Muscle layer of duodenum (tissue), 2 donors: Measurements from ENCODE around the gene LFNG.
"Not testable (repeated sequence)": the region's sequence is repeated elsewhere in the genome, so short reads cannot be mapped to it uniquely, and the experiment has no call there.

Experiments
- H3K27ac ChIP-seq: one replicate; pipeline ENCODE4 v1.7.0; 2013; ENCODE audit warnings: mild to moderate bottlenecking, low read length
- H3K27me3 ChIP-seq: one replicate; pipeline ENCODE4 v1.7.0; 2013; ENCODE audit warnings: low read depth, mild to moderate bottlenecking, control low read depth, low read length
- H3K36me3 ChIP-seq, 2 donors: one replicate each; pipeline ENCODE4 v1.7.0; 2013; ENCODE audit warnings: low read length in 2 of 2, control low read depth in 1 of 2, mild to moderate bottlenecking in 1 of 2; ENCODE audit not compliant: insufficient read depth in 2 of 2, control insufficient read depth in 1 of 2
- H3K4me1 ChIP-seq, 2 donors: one replicate each; pipeline ENCODE4 v1.7.0; 2013; ENCODE audit warnings: low read length in 2 of 2, mild to moderate bottlenecking in 2 of 2, control low read depth in 1 of 2, moderate library complexity in 1 of 2; ENCODE audit not compliant: insufficient read depth in 2 of 2, control insufficient read depth in 1 of 2
- H3K4me3 ChIP-seq, 2 donors: one replicate each; pipeline ENCODE4 v1.7.0; 2013; ENCODE audit warnings: low read length in 2 of 2, low read depth in 1 of 2, mild to moderate bottlenecking in 1 of 2
- H3K9me3 ChIP-seq, 2 donors: one replicate each; pipeline ENCODE4 v1.7.0; 2013; ENCODE audit warnings: low read length in 2 of 2, control low read depth in 1 of 2, mild to moderate bottlenecking in 1 of 2; ENCODE audit not compliant: control insufficient read depth in 1 of 2
- donor health status: healthy.

LFNG gene

DNA sequence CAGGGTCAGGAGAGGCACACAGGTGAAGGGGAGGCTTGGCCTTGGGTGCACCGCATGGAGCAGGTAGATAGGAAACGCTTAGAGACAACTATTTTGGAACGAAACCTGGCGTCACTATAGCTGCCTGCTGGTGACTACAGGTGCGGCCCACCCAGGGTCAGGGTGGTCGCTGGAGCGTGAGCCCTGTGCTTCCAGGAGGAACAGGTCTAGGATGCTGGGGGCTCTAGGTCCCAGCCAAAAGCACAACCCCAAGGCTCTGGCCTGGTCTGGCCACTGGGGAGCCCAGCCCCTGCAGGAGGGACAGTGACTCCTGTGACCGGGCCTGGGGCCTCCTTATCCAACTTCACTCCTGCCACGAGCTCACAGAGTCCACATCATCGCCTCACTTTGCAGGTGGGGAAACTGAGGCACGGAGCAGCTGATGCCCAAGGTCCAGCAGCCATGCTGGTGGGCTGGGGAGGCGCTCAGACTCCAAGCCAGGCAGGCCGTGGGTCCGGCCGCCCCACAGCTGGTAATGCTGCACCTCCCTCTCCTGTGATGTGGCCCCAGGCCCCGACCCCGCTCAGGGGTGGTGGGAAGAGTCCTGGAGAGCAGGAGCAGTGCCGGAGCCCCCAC is 9.0 kb downstream of the LFNG start:
- Histone ChIP-seq H3K36me3 (no peaks in the 10 kb centered on the region), H3K4me3 (no peak overlapping the region), H3K4me1 (peaks cover 10 to 32% of the 10 kb centered on the region in 2 donors), H3K27me3 (no peaks in the 10 kb centered on the region), H3K27ac (no peak overlapping the region), H3K9me3 (no peaks in the 10 kb centered on the region)

DNA sequence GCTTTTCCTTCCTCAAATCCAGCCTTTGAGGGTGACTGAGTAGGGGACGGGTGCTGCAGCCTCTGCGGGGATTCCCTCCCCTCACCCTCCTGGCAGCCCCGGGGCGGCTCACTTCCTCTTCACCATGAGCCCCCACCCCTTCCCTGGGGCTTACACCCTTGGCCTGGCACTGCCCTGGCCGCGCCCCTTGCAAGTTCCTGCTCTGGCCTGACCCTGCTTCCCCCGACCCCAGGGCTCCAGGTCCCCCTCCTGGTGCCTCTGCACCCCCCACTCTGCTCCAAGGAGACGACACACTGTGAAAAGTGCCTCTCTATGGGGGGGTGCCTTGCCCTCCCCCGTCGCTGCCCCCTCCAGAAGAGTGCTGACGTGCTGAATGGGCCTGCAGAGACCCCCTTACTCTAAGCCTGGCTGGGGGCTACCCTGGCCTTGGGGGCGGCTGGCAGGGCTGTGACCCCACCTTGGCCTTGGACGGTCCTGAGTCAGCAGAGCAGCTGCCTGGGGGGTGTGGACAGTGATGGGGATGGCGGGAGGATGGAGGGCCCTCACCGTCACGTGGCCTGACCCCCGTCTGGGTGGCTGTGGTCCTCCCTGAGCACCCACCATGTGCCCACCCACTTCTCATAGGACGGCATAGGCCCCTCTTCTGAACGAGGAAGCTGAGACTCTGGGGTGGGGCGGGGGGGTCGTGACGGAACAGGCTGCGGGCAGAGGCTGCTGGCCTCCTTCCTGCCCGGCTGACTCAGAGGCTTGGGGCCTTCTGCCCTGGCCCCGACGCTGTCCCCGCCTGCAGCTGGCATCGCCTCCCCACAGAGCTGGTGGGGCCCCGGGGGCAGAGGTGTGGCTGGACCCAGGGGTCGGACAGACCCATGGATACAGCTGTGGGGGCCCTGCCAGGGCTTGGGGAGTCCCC is 9.8 kb downstream of the LFNG start:
- no peaks in the 10 kb centered on the region for H3K27me3 ChIP-seq
- H3K4me1 ChIP-seq, result peaks cover 10 to 24% of the 10 kb centered on the region in 2 donors
- no peaks in the 10 kb centered on the region for H3K36me3 ChIP-seq
- H3K9me3 ChIP-seq, result no peaks in the 10 kb centered on the region
- no peak overlapping the region for H3K4me3 ChIP-seq
- H3K27ac ChIP-seq, result no peak overlapping the region

DNA sequence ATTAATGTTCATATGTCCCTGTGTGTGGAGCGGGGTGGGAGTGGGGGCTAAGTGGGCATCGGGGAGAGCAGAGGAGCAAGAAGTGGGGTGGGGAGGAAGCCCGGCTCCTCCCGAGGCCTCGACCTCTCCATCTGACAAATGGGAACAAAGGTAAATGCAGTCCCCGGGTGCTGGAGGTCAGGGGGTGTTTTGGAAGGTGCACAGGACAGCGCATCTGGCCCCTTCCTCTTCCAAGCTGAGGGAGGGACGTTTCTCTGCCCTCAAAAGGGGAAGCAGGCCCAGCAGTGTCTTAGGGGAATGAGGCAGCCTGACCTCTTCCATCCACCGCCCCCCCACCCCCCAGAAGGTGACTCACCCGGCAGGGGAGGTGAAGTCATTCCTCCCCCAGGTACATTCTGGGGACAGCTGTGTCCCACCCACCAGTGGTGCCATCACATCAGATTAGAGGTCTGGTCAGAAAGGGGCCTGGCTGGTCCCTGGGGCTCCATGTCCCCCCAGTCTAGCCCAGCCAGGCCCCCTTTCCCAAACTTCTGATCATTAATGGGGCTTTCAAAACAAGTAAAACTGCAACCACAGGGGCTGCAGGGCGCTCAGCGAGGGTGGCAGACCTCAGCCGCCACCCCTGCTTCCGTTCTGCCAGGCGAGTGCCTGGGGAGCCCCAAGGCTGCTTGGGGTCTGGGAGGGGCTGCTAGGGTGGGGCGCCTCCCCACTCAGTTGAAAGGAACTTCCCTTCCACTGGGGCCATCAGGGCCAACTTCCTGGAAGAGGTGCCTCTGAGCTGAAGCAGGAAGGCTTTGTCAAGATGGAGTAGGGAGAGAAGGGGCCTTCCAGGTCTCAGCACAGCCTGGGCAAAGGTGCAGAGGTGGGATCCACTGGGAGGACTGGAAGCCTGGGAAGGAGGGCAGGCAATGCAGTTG is 10.8 kb downstream of the LFNG start:
- Histone ChIP-seq H3K4me1 (peaks cover 10 to 18% of the 10 kb centered on the region in 2 donors), H3K27me3 (no peaks in the 10 kb centered on the region), H3K27ac (peak overlapping the region; percentile 23), H3K36me3 (no peaks in the 10 kb centered on the region), H3K9me3 (no peaks in the 10 kb centered on the region), H3K4me3 (no peak overlapping the region)

DNA sequence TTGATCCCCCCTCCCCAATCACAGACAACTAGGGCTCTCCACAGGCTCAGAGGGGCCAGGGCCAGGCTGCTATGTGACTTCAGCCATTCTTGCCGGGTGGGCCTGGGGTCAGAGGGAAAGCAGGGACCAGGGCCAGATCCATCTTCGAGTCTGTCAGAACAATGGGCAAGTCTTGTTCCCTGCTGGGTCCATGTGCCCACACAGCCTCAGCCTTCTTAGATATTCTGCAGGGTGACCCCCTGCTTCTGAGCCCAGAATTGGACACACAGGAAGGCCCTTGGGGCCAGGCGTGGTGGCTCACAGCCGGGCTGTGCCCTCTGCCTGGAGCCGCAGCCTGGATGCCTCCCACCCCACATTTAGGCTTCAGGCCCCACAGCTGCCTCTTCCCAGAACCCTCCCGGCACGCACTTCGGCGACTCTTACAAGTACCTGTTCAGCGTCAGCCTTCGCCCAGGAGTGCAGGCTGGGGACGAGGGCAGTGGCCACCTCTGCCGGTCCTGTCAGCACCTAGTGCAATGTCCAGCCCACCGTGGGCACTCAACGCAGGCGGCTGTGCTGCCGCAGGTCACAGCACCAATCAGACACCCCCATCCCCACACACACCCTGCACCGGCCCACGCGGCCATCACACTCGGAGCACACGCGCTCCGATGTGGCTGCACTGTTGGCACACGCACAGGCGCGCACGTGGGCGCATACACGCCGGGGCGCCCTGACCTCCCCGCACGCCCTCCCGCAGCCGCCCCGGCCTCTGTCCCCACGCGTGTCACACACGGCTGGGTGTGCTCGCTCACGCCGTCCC is 11.6 kb downstream of the LFNG start:
- not testable (repeated sequence) for H3K4me3 ChIP-seq, H3K27me3 ChIP-seq, H3K9me3 ChIP-seq, H3K36me3 ChIP-seq, H3K27ac ChIP-seq
- H3K4me1 ChIP-seq, result peaks cover 10% of the 10 kb centered on the region in 2 donors

DNA sequence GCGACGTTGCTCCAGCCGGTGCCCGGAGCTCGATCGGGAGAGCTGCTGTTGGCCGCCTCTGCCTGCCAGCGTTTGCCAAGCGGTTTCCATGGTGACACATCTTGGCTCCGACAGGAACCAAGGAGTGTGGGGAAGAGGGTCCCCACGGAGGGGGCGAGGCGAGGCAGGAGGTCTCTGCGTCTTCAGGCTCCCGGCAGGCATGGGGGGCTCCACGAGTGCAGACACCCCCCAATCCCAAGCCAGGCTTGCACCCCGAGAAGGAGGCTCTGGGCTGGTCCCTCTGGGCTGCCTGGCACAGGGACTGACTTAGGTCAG is 12.2 kb downstream of the LFNG start:
- not testable (repeated sequence) for H3K27me3 ChIP-seq, H3K4me1 ChIP-seq, H3K36me3 ChIP-seq, H3K4me3 ChIP-seq, H3K9me3 ChIP-seq, H3K27ac ChIP-seq

DNA sequence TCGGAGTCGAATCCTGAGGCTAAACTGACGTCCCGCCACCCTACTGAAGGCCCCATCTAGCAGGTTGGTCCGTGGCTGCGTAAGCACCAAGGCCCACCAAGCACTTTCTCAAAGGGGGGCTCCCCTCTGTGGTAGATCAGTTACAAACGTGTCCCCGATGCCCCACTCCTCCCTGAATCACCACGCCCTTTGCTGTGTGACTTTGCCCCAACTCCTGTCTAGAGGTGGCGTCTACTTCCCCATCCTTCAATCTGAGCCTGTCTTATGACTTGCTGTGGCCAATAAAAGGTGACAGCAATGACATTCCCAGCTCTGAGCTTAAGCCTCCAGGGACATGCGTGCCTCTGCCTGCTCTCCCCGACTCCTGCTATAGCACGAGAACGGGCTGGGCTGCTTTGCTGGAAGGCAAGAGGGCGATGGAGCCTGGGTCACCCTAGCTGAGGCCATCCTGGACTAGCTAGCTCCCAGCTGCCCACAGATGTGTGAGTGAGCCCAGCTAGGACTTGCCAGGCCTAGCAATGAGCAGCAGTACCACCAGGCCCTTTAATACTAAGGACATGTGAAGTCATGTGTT is 12.7 kb downstream of the LFNG start:
- H3K4me1 ChIP-seq, H3K27ac ChIP-seq, H3K9me3 ChIP-seq, H3K4me3 ChIP-seq, H3K27me3 ChIP-seq, H3K36me3 ChIP-seq: not testable (repeated sequence)

DNA sequence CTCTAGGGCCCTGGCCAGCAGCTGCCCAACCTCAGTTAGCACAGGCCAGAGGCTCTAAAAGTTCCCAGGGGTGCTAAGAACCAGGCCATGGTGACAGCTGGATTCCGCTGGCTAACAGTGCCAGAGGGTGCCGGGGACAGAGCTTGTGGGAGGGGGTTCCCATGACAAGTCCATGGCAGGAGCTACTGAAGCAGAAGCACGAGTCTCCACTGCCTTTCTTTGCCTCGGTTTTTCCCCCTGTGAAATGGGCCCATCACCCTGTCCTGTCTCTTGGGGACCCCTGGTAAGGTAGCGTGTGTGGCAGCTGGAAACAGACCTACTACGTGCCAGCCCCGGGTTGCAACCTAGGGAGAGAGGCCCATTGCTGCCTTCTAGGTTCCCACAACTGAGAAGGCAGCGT is 13.2 kb downstream of the LFNG start:
- not testable (repeated sequence) for H3K9me3 ChIP-seq, H3K27me3 ChIP-seq, H3K36me3 ChIP-seq, H3K4me3 ChIP-seq, H3K4me1 ChIP-seq, H3K27ac ChIP-seq

DNA sequence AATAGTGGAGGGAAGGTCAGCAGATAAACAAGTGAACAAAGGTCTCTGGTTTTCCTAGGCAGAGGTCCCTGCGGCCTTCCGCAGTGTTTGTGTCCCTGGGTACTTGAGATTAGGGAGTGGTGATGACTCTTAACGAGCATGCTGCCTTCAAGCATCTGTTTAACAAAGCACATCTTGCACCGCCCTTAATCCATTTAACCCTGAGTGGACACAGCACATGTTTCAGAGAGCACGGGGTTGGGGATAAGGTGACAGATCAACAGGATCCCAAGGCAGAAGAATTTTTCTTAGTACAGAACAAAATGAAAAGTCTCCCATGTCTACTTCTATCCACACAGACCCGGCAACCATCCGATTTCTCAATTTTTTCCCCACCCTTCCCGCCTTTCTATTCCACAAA is 14.0 kb downstream of the LFNG start:
- not testable (repeated sequence) for H3K36me3 ChIP-seq, H3K27me3 ChIP-seq, H3K27ac ChIP-seq

DNA sequence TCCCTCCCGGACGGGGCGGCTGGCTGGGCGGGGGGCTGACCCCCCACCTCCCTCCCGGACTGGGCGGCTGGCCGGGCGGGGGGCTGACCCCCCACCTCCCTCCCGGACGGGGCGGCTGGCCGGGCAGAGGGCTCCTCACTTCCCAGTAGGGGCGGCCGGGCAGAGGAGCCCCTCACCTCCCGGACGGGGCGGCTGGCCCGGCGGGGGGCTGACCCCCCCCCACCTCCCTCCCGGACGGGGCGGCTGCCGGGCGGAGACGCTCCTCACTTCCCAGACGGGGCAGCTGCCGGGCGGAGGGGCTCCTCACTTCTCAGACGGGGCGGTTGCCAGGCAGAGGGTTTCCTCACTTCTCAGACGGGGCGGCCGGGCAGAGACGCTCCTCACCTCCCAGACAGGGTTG is 14.6 kb downstream of the LFNG start:
- not testable (repeated sequence) for H3K4me3 ChIP-seq, H3K27me3 ChIP-seq, H3K4me1 ChIP-seq, H3K9me3 ChIP-seq, H3K27ac ChIP-seq
- peaks cover 0 to 14% of the 10 kb centered on the region in 2 donors for H3K36me3 ChIP-seq

More for the DNA sequence above, 14.0 kb downstream of the LFNG start:
- H3K4me1 ChIP-seq, H3K4me3 ChIP-seq, H3K9me3 ChIP-seq: not testable (repeated sequence)

DNA sequence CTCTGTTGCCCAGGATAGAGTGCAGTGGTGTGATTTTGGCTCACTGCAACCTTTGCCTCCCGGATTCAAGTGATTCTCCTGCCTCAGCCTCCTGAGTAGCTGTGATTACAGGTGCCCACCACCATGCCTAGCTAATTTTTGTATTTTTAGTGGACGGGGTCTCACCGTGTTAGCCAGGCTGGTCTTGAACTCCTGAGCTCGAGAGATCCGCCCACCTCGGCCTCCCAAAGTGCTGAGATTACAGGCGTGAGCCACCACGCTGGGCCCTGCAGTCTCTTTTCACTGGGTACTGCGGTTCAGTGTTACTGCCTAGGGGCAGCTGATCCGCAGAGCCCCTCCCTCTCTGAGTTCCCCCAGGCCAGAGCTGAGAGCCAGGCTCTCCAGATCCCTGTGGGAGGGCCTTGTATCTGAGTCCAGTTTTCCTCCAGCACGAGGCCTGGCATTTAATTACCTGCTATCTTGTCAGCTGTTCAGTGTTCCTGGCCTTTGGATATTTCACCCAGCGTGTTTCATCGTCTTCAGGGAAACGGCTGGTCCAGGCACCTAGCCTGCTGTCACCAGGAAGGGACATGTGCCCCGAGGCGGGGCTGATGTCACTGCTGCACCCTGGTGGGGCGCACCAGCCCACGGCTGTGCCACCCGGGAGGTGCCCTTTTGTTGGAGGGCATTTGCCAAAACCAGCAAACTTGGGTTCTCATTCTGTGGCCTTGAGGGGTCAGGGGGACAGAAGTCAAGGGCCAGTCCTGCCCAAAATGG is 16.5 kb downstream of the LFNG start:
- not testable (repeated sequence) for H3K27ac ChIP-seq, H3K4me3 ChIP-seq, H3K4me1 ChIP-seq, H3K9me3 ChIP-seq, H3K27me3 ChIP-seq
- H3K36me3 ChIP-seq, result peaks cover 0 to 32% of the 10 kb centered on the region in 2 donors
